GM23338 (cell line): ENCODE measurements around the gene USP49.

Experiments
- CTCF ChIP-seq, 2 experiments: fragments of 200-600 bp in 1 of 2; sonication (generic) in 1 of 2; conservative IDR thresholded peaks; 2 replicates each; pipeline versions ENCODE4 v1.5.1 to v1.6.1; 2016 to 2017; ENCODE audit warnings: antibody characterized with exemption in 2 of 2, low read depth in 2 of 2, mild to moderate bottlenecking in 2 of 2, moderate library complexity in 1 of 2
- ETS1 ChIP-seq: IDR thresholded peaks from 2 replicates; pipeline ENCODE4 v1.6.1; 2016; ENCODE audit warnings: antibody characterized with exemption
- EZH2 ChIP-seq: fragments of 200-600 bp; sonication (generic); IDR thresholded peaks from one replicate; pipeline ENCODE4 v1.8.0; 2017; ENCODE audit warnings: antibody characterized with exemption, mild to moderate bottlenecking, low read depth; ENCODE audit not compliant: unreplicated experiment
- EZH2phosphoT487 ChIP-seq: fragments of 200-600 bp; sonication (generic); IDR thresholded peaks from one replicate; pipeline ENCODE4 v1.8.1; 2018; ENCODE audit warnings: antibody characterized with exemption; ENCODE audit not compliant: unreplicated experiment
- POLR2AphosphoS5 ChIP-seq: IDR thresholded peaks from 2 replicates; pipeline ENCODE4 v1.6.1; 2016; ENCODE audit warnings: antibody characterized with exemption, low read depth
- REST ChIP-seq: IDR thresholded peaks from one replicate; pipeline ENCODE4 v1.6.1; 2018; ENCODE audit warnings: antibody characterized with exemption; ENCODE audit not compliant: unreplicated experiment

GRCh38 chr6:41791305-41791704 lies 103.9 kb downstream of the USP49 start:
- TF ChIP-seq EZH2 (no peak), CTCF (conservative IDR thresholded peaks at IDR 0.05; ENCODE audit: low read depth in 2 of 2) (no peak), EZH2phosphoT487 (no peak), REST (no peak), POLR2AphosphoS5 (no peak), ETS1 (no peak)
